Measurements from ENCODE around the gene PDZD2.

- TF ChIP-seq YY1 (IDR thresholded peaks at IDR 0.05; ENCODE audit: insufficient read depth, insufficient read length) = no peak
- no peak for TF ChIP-seq SUZ12 (IDR thresholded peaks at IDR 0.05; ENCODE audit: extremely low read depth, insufficient read depth, insufficient read length)
- no peak for TF ChIP-seq ZNF274 (IDR thresholded peaks at IDR 0.05; ENCODE audit: low read depth, low read length)
Measured at GRCh38 chr5:32098890-32099310, 460.0 kb downstream of the PDZD2 start.

Measured in NT2/D1 (cell line).